CD4-positive, alpha-beta T cell treated with Interleukin-1 beta for 1 hour (primary cell): ENCODE data around the gene MYO5C.
A peak's percentile ranks its signal among the peaks of the same experiment; 100 is the strongest.

Experiments
- DNase-seq, 2 donors: peaks; one replicate each; pipeline ENCODE4 v3.0.0-alpha.2; 2020 to 2022

Gene MYO5C

DNA sequence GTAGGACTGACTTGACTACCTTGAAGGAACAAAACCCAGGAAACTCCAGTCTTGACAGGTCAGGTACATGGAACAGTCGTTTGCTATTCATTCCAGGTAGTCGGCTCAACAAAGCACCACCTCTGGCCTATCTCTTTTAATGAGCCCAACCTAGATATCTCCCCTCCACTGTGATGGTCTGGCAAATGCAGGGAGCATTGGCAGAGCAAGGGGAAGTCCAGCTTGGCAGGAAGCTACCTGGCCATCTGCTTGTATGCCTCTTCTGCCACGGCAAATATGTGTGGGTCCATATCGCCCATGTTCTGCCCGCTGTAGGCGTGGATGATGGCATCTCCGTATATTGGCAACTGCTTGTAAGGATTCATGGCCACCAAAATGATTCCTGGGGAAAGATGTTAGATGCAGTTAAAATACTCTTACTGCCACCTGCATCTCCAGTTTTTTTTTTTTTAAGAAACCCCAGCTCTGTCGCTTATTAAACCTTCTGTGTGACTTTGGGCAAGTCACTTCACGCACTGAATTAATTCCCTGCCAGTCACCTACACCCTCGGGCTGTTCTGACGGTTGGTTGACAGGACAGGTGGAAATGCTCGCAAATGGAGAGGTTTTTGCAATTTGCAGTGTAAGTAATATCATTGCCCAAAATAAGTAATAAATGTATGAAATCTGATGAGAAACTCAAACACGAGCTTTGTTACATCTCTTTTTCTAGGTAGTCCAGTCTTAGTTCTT, 16.8 kb downstream of the MYO5C start:
- DNase-seq = no peak

DNA sequence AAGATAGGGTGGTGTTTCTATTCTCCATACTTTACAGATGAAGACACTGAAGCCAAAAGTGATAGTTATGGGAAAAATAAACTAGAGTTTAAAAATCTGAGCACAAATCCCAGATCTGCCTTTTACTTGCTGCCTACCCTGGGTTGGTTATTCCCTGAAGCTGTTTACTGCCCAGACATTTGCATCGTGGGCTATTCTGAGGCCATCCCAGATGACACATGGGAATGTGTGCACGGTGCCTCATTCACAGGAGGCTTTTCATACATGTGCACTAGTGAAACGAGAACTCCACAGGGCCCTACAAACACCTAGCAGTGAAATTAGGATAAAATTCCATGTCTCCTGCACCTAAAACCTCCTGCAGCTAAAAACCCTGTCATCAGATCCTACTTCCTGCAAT, 17.5 kb downstream of the MYO5C start:
- DNase-seq = no peak

DNA sequence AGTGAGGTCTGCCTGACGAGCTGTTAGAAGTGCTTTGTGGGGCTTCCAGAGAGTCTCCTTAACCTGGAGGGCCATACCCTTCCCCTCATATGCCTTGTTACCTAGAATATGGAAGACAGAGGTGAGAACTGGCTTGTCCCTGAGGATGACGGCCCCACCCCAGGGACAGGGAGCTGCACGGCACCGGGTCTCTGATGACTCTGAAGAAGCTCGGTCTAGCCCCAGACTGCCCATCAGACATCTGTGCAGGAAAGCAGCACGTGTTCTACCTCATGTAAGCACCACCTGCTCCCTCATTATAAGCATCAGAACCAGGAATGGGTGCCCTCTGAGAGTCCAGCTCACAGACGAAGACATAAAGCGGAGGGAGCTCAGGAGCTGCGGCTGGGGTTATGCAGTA, 18.0 kb downstream of the MYO5C start:
- DNase-seq = no peak

DNA sequence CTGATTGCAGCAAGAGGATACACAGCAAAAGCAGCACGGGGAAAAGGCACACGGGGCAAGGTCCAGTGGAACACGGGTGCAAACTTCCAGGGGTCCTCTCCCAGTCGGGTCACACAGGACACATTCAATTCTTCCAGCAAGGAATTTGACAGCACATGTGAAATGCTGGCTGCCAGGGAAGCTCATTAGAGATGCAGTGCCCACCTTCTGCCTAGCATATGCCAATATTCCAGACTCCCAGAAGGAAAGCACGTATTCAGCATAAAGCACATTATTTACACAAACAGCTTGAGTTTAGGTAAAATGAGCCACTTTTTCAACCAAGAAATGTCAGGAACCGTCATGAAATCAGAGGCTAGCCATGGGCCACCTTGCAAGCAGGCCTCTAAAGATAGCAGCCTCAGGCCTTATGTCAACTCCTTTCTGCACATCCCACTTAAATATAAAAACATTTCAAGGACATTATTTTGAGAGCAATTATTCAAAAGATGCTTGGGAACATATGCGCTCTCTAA, 19.3 kb downstream of the MYO5C start:
- DNase-seq = no peak

DNA sequence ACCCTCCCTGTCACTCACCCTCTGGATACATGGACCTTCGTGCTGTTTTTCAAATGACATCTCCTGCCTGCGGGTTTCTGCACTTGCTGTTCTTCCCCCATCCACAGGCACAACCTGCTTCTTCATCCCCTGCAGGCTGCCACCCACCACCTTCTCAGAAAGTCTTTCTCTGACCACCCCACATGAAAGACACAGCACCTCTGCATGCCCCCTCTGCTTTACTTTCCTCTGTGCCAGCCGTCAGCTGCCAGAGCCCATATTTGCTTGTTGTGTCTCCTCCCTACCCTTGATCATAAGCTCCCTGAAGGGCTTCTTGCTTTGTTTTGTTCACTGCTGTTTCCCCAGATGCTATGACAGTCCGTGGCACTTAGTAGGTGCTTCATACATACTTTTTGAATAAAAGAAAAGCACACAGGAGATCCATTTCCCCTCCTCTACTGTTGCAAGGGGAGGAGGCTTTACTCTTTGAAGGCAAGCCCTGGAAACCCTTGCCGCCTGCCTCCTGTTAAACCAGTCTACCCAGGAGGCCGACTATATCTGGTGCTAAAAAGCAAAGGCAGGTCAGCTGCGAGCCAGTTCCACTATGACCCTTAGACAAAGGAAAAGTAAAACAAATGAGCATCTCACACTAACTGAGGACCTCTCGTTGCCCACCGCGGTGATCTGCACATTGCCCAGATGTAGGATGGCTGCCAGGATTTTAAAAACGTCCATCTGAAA, 31.9 kb downstream of the MYO5C start:
- DNase-seq = no peak

DNA sequence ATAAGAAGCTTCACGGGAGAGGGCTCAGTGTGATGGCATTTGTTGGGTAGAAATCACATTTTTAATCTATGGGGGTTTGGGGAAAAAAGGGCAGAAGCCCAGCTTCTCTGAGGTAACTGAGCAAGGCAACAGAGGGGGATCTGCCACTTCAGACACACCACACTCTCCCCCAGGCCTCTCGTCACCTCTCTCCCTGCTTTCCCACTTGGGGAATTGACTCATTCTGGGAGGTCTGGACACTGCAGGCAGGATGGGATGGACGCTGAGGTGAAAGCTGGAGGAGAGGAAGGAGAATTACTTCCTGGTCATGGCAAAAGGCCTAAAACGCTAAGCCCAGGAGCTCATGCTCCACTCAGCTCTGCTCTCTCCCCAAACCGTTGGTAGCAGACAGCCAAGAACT, 33.2 kb downstream of the MYO5C start:
- DNase-seq = no peak

DNA sequence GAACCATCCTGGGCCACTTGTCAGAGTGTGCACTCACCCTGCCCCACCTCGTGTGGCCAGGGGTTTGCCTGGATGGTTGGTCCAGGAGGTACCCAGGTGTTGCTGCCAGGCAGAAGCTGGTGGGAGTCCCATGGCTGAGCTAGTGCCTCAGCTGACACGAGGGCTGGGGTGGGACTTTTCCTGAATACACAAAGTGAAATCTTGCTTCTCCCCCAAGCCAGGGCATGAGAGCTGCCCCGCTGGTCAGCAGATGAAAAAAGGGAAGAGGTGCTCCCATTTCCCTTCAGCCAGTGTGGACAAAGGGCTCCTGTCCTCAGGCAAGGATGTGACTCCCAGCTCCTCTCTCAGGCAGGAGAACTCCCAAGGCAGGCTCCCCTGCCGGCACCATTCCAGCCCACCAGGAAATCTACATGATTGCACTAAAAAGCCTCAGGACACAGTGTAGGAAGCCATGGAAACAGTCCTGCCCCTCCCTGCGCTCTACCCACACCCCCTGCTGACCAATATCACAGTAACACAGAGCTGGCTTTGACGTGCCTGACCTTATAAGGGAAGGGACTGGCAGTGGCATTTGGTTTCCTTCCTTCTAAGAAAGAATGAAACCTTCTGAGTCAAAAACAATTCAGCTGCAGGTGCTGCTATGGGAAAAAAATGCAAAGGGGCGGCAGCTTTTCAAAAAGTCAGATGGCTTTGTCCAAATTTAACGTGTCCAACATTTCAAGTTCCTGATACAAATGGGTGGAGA, 33.9 kb downstream of the MYO5C start:
- peak; percentile 57 to 65 for DNase-seq

DNA sequence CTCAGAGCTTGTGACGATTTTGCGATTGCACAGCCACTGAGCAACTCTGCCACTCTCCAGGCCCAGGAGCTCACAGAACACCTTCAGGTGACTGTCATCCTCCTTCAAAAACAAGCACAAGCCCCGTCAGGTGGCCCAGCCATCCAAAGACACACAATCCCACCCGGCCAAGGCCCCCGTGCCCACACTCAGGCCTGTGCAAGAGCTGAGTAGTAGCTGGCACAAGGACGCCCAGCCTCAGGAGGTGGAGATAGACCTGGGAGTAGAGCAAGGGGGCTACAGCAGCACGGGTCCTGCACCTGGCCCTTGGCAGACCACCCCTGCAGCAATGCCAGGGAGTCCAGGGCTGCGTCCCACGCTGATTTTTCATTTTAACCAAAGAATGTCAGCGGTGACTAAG, 34.6 kb downstream of the MYO5C start:
- no peak for DNase-seq

DNA sequence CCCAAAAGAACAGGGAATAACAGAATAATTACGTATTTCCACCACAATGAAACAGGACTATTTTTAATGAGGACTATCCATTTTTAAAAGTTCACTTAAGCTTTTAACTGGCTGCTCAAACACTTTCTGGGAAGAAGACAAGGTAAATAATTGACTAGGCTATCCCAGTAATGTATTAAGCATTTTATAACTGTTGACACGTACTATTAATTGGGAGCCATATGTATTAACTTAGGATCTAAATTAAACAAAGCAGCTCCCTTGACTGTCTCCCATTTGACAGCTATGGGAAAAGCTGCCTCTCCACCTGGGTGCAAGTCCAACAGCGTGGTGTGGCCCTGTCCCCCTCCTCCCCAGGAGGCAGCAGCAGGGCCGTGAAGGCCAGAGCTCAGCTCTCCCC, 36.1 kb downstream of the MYO5C start:
- DNase-seq = no peak

DNA sequence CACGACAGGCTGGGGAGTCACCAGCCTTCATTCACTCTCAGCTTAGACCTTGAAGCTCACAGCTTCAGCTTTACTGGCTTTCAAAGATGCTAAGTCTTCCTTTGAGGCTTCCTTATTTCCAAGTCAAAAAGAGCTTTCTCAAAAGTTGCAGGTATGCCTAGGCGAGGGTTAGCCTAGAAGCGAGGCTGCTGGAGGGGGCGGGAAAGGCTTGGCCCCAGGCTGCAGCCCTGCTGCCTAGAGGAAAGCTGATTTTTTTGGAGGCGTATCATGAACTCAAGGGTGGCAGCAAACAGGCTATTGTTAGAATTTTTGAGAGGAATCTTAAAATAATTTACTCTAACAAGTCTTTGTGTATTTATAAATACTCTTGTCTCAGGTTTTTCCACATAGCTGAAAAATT, 37.1 kb downstream of the MYO5C start:
- DNase-seq = no peak

DNA sequence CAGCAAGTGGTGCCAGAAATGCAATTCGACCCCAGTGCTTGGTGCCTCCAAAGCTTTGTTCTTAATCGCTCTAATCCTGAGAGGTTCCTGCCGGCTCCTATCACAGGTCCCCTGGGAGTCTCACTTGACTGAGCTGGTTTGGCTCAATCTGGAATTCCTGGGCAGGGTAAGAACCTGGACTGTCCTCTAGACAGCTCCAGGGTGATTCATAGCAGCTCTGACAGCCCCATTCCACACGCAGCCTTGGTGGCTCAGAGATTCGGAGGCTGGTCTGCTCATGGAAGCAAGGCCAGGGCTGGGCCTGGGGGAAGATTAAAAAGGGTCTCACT, 37.9 kb downstream of the MYO5C start:
- DNase-seq = no peak

DNA sequence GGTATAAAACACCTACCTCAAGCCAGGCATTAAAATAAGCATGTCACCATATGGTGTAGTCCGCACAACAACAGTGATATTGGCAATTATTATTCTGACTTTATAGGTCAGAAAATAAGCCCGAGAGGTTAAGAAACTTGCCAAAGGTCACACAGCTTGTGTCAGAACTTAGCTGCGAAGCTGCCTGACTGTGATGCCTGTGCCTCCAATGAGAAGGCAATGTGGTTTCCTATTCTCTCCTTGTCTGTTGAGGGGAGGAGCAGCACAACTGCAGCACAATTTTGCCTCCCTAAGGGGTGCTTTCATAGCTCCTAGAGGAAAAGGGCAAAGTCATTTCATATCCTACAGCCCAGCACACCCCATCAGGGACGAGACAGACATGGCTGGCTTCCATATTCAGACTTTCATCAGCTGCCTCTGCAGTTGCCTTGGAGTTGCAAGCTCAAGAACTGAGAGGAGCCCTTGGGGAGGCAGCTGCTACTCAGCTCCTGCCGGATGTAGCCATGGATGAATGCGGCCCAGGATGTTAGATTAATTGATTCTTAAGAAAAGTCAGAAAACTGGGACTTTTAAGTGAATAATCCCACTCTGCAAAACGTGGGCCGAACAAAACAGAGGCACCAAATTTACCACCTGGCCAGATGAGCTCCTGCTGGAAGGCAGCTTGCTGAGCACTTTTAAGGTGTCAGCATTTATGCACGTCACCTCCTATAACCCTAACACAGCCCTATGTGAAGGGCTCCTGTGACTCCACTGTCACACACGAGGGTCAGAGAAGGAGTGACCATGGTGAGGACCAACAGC, 38.5 kb downstream of the MYO5C start:
- DNase-seq = no peak

DNA sequence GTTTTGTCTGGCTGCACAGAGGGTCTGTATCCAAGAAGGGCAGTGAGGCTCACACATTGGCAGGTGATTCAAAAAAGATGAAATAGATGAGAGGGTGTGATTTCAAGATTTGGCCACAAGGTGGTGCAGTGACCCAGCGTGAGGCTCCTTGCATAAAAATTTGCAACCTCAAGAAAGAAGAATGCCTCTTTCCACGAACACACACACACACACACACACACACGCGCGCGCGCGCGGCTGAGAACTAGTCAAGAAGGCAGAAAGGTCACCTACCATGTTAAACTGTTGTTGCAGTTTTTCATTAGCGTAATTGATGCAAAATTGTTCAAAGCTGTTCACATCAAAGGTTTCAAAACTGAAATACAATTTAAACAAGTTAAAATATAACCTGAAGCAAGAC, 39.2 kb downstream of the MYO5C start:
- DNase-seq = peak; percentile 77 to 84

DNA sequence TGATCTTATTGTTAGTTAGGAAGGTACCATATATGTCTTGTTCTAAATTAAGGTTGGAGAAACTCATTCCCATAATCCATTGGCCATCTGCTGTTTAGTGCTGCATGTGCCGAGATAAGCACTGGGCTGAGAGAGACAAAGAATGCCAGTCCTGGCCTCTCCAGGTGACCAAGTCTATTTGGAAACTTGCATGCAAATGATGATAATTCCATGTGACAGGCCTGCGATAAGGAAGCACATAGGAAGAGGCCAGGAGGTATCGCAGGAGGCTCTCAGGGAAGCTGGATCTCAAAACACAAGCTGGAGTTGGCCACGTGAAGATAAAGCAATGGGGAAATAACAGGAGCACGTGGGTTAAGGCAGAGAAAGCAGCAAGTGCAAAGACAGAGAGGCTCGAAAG, 39.7 kb downstream of the MYO5C start:
- DNase-seq = no peak

DNA sequence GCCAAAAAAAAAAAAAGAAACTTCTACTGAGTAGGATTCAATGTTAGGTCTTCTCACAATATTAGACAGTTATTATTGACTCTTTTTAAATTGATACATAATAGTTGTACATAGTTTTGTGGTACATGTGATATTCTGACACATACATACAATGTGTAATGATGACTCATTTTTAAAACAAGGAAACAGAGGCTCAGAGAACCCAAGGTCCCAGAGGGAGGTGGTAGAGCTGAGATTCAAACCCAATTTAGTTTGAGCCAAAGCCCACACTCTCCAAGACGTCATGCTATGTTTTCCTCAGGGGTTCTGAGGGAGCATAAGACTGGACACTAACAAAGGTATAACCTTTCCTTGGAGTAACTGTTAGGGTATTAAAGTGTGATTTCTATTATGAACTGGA, 40.6 kb downstream of the MYO5C start:
- no peak for DNase-seq

DNA sequence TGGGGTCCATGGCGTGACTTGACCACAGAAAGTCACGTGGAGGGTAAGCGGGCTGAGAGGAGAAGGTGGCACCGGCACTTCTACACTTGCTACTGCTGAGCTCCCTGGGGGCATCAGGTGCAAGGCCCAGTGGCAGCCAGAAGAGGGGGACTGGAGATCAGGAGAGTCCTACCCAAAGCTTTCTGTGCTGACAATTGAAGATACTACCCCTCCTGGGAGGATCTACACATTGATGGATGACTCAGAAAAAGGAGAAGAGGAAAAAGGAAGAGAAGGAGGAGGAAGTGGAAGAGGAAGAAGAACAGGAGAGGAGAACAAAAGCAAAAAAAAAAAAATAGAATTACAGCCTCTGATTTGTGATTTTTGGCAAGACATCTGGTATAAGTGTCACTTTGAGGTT, 41.2 kb downstream of the MYO5C start:
- no peak for DNase-seq

DNA sequence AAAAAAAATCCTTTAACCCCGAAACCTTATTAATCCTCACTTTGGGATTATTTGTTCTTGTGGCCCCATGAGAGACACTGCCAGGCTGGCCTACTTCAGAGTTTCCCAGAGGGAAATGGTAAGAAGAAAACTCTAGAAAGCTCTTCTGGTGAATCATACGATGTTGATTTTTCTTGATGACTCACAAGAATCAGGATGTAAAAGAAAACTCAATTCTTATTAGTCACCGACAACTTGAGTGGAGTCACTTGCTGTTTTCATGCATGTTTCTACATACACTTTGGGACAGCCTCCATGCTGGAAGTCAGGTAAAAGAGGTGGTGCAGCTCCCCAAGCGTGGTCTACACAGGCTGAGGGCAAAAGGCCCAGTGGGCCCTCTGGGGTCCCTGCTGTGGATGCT, 42.8 kb downstream of the MYO5C start:
- no peak for DNase-seq

DNA sequence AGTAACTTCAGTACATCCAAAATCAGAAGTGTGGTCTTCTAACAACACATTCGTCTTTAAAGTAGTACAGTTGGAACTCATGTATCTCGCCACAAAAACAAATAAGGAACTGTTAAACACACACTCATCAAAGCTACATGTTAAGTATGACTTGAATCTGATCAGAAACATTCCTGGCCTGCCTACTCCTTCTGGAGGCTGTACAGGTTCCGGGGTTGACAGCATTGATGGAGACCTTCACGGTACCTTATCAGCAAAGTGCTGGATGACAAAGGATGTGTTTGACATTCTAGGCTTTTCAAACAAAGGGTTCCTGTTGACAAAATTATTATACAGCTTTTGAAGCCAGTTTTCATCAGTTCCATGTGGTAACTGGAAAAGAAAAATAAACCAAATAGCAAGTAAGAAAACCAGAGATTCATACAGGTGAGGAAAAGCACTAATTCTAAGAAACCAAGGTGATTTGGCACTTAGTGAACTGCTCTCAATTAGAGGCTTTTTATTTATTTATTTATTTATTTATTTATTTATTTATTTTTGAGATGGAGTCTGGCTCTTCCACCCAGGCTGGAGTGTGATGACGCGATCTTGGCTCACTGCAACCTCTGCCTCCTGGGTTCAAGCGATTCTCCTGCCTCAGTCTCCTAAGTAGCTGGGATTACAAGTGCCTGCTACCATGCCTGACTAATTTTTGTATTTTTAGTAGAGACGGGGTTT, 44.3 kb downstream of the MYO5C start:
- DNase-seq = no peak

DNA sequence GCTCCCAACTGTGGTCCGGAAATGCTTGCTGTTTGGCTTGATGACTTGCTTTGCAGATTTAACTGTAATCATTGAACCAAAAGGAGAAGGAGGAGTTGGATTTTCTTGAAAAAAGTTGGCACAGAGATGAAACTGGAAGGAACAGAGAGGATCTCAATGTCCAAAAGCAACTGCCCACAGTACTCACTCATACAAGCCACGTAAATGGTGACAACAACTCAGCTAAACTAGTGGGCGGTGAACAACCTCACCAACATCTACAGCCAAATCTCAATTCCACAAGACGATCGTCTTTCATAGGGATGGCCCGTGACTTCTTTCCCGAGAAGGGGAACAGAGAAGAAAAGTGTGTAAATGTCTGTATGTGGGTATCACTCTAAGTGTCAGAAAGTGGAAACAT, 48.1 kb downstream of the MYO5C start:
- no peak for DNase-seq

DNA sequence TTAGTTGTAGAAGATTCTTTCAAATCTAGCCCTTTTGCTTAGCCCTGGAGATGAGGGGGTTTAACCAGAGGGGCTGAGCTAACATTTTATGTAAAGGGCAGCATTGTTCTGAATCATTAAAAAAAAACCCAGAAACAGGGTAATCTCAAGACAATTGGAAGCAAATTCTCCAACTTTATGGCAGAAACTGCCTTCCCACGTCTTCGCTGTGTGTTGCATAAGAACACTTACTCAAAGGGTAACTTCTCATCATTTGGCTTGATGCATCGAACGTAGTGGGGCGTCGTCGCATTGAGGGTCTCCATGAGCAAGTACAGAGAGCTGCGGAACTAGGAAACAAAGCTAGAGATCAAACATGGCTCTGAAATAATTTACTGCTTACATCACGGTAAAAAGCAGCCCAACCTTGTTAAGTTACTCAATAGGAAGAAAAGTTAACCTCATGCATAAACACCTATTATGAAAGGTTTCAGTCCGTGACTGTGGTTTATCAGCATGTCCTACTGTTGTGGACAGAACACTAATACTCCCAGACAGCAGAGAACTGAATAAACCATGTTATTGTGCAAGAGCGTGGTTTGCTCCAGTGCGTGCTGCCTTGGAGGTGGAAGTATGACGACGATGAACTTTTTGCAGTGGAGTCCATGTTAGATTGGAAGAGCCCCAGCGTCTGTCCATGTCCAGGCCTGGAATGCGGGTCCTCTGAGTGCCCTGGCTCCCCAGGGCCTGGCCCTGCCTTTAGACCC, 48.7 kb downstream of the MYO5C start:
- peak in 1 of 2 donors; percentile 31 for DNase-seq

DNA sequence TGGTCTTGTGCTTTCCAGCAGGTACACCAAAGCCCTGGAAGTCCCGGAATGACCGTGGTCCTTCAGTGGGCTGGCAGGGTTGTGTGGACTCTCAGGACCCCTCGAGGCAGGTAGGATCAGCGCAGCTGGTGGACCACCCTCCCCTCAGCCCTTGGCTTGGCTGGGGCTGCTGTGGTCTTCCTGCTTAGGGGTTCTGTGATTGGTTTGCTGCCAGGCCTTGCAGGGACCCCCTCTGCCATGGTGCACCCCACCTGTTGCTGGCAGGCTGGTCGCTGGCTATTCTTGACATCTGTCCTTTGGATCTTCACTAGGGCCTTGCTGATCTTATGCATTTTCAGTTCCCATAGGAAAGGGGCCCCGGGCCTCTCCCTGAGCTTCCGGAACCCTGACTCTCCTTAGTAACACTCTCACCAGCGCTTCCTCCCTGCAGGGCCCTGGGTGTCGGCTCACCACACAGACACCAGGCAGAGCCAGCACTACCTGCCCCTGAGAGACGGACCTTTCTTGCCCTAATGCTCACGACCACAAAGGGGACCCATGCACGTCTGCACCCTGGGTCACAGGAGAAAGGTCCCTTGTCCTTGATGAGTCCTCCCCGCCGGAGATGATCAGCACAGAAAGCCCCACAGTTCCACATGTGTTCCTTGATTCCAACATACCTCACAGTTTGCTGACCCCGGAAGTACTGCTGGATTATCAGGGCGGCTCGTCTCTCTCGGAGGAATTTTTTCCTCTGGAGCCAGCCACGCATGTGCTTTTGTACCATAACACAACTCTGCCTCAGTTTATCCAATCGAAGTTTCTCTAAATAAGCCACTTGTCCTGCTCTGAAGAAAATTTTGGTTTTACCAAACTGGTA, 51.7 kb downstream of the MYO5C start:
- DNase-seq = no peak
